ENCODE data around the gene CAPZA1.

GRCh38 chr1:112685913-112686312, 66.3 kb downstream of the CAPZA1 start:
- TF ChIP-seq CTCF (conservative IDR thresholded peaks at IDR 0.05; ENCODE audit: low read length) (no peak), EZH2phosphoT487 (IDR thresholded peaks at IDR 0.05; ENCODE audit: borderline replicate concordance, low read depth, low read length) (no peak)

All from OCI-LY7 (cell line).